ENCODE data around the gene FKBP15. TPM values are rescaled to one million over a fixed set of nuclear protein-coding genes. Genes with fewer than 3 reads are reported as not detected.

The FKBP15 gene
- total and polyA plus RNA-seq, 2 of the 4 experiments (the other 2 are of a cell fraction) = 20.4 to 25.5 TPM

- TF ChIP-seq CTCF (conservative IDR thresholded peaks at IDR 0.05; ENCODE audit: low read depth, low read length) (no peak), ELK1 (IDR thresholded peaks at IDR 0.05; ENCODE audit: borderline replicate concordance, low read depth, low read length) (no peak), RCOR1 (IDR thresholded peaks at IDR 0.05; ENCODE audit: insufficient replicate concordance, low read length) (no peak)
Observed at GRCh38 chr9:113269871-113270270, 48.8 kb upstream of the FKBP15 start (continued).

All from IMR-90 (cell line).